ENCODE data around the gene B9D2.

The B9D2 gene

GRCh38 chr19:41325640-41325946, 38.4 kb downstream of the B9D2 start:
- Histone ChIP-seq H3K27ac (peak overlapping the region; percentile 89 to 93), H3K4me1 (peaks cover 0 to 75% (median 65%) of the 10 kb centered on the region in 4 donors), H3K36me3 (peaks cover 0 to 47% (median 11%) of the 10 kb centered on the region in 3 donors), H3K4me3 (peak overlapping the region; percentile 41 to 53), H3K27me3 (no peaks in the 10 kb centered on the region), H3K9me3 (no peaks in the 10 kb centered on the region)
- DNase-seq, result no peak
- no peak for TF ChIP-seq CTCF (IDR thresholded peaks at IDR 0.05)
- intact Hi-C loops (cut with DNase I; ENCODE audit: low total_unique reads), result no loop called here

GRCh38 chr19:41324921-41325639, 38.9 kb downstream of the B9D2 start:
- H3K27me3 ChIP-seq, result no peaks in the 10 kb centered on the region
- H3K9me3 ChIP-seq, result no peaks in the 10 kb centered on the region
- peak overlapping the region; percentile 41 to 53 for H3K4me3 ChIP-seq
- H3K27ac ChIP-seq, result peak overlapping the region; percentile 89 to 93
- H3K4me1 ChIP-seq, result peaks cover 0 to 75% (median 65%) of the 10 kb centered on the region in 4 donors
- intact Hi-C loops (cut with DNase I; ENCODE audit: low total_unique reads), result no loop called here
- no peak for TF ChIP-seq CTCF (IDR thresholded peaks at IDR 0.05)
- H3K36me3 ChIP-seq, result peaks cover 0 to 47% (median 12%) of the 10 kb centered on the region in 3 donors
- DNase-seq, result peak; percentile 60 to 89

- H3K4me3 ChIP-seq, result no peak overlapping the region
- no peak for TF ChIP-seq CTCF (IDR thresholded peaks at IDR 0.05)
- H3K36me3 ChIP-seq, result peaks cover 0 to 48% (median 20%) of the 10 kb centered on the region in 3 donors
- intact Hi-C loops (cut with DNase I; ENCODE audit: low total_unique reads), result no loop called here
- H3K27ac ChIP-seq, result peak overlapping the region; percentile 89 to 93
- H3K9me3 ChIP-seq, result no peaks in the 10 kb centered on the region
- H3K27me3 ChIP-seq, result no peaks in the 10 kb centered on the region
- peaks cover 0 to 75% (median 65%) of the 10 kb centered on the region in 4 donors for H3K4me1 ChIP-seq
- no peak for DNase-seq
These were observed 39.7 kb downstream of the B9D2 start for GRCh38 chr19:41324231-41324702.

GRCh38 chr19:41323430-41324125, 40.4 kb downstream of the B9D2 start:
- no peak for TF ChIP-seq CTCF (IDR thresholded peaks at IDR 0.05)
- H3K4me1 ChIP-seq, result peaks cover 0 to 73% (median 62%) of the 10 kb centered on the region in 4 donors
- H3K27ac ChIP-seq, result peak overlapping the region; percentile 89 to 93
- H3K36me3 ChIP-seq, result peaks cover 6 to 48% (median 27%) of the 10 kb centered on the region in 3 donors
- intact Hi-C loops (cut with DNase I; ENCODE audit: low total_unique reads), result no loop called here
- no peak overlapping the region for H3K4me3 ChIP-seq
- H3K9me3 ChIP-seq, result no peaks in the 10 kb centered on the region
- DNase-seq, result peak; percentile 83 to 91
- H3K27me3 ChIP-seq, result no peaks in the 10 kb centered on the region

GRCh38 chr19:41323023-41323422, 40.9 kb downstream of the B9D2 start:
- H3K27ac ChIP-seq, result peak overlapping the region; percentile 89 to 93
- no peak overlapping the region for H3K4me3 ChIP-seq
- H3K36me3 ChIP-seq, result peaks cover 12 to 48% (median 33%) of the 10 kb centered on the region in 3 donors
- intact Hi-C loops (cut with DNase I; ENCODE audit: low total_unique reads), result no loop called here
- no peak for DNase-seq
- no peaks in the 10 kb centered on the region for H3K27me3 ChIP-seq
- TF ChIP-seq CTCF (IDR thresholded peaks at IDR 0.05), result no peak
- H3K4me1 ChIP-seq, result peaks cover 0 to 67% (median 60%) of the 10 kb centered on the region in 4 donors
- H3K9me3 ChIP-seq, result no peaks in the 10 kb centered on the region

Data from tibial artery (tissue), 4 donors.